ENCODE data around the gene C11orf52.

C11orf52 gene

DNA sequence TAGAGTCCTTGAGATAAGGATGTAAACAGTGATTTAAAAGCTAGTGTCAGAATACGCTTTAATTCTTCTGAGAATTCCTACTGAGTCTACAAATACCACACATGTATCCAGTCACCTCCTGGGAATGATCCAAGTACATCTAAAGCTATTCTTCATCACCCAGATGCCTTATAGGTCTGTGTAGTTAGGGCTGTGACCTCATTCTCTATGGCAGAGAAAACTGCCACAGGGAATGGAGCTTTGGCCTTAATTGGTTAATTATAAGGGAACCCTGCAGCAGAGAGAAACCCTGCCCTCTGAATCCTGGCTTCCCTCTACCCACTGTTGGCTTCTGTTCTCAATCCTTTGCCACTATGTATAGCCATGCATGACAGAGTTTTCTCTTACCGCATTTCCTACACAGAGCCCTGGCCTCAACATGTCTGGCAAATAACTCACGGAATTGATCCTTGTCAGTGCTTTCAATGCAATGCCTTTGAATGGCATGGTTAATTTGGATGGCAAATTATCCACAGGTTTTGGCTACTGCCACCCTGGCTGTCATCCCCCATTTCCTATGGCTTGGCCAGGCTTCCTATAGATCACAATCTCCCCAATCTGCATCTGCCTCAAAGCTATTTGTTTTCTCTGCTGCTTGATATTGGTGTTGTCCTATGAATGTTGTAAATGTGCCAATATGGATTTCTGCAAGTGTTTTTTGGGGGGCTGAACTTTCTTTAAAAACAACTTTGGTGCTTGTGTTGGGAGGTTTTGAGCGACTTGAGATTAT, 21.3 kb downstream of the C11orf52 start:
- no peak for DNase-seq

- no peak for DNase-seq
Measured at GRCh38 chr11:111941963-111942362, 23.2 kb downstream of the C11orf52 start.

DNA sequence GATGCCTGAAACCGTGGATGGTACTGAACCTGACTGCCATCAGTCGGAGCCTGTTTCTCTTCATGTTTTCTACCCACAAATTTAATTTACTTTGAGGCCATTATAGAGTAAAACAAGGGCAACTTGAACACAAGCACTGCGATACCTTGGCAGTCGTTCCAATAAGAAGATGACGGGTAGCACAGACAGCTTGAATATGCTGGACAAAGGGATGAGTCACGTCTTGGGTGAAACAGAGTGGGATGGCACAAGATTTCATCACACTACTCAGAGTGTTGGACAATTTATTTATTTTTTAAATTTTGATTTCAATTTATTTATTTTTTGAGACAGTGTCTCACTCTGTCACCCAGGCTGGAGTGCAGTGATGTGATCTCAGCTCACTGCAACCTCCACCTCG, 24.1 kb downstream of the C11orf52 start:
- no peak for DNase-seq

DNA sequence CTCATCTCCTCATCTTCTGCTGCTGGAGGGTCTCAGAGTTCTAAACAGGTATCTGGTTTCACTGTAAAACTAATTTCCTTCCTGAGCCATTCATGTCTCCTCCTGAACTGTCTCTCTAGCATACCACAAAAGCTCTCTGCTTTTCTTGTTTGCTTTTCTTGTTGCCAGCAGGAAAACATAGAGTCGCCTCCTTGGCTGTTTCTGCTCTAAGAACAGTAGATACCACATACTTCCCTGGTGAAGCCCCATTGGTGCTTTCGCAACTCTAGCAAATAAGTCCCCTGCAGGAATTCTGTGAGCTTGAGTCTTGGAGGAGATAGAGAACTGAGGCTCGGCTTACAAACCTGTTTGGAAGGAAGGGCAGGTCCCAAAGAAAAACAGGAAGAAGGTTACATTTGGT, 25.4 kb downstream of the C11orf52 start:
- no peak for DNase-seq

- DNase-seq: no peak
Measured at GRCh38 chr11:111944651-111945051, 25.9 kb downstream of the C11orf52 start.

DNA sequence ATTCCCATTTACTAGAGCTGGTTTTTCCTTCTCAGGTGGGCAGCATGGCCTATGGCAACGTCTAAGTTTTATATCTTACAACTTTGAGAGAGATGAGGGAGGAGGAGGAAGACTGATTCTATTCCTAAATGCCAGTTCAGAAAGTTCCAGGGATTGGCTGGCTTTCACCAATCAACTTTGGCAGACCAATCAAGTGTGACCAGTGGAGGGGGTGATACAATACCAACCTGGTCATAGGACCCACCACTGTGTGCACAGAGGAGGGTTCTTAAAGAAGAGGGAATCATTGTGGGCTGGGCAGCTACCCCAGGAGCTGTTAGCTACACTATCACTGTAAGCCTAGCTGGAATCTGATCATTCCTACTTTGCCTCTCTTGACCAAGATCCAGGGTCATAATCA, 26.5 kb downstream of the C11orf52 start:
- no peak for DNase-seq

- no peak for DNase-seq
Measured at GRCh38 chr11:111946499-111946898, 27.8 kb downstream of the C11orf52 start.

GRCh38 chr11:111947143-111947542, 28.4 kb downstream of the C11orf52 start:
- no peak for DNase-seq

GRCh38 chr11:111949519-111950426, 31.1 kb downstream of the C11orf52 start:
- no peak for DNase-seq

DNA sequence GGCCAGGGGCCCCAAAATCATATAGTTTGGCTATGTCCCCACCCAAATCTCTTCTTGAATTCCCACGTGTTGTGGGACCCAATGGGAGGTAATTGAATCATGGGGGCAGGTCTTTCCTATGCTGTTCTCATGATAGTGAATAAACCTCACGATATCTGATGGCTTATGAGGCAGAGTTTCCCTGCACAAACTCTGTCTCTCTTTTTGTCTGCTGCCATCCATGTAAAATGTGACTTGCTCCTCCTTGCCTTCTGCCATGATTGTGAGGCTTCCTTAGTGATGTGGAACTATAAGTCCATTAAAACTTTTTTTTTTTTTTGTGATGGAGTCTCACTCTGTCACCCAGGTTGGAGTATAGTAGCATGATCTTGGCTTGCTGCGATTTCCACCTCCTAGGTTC, 32.9 kb downstream of the C11orf52 start:
- no peak for DNase-seq

- DNase-seq: no peak
Measured at GRCh38 chr11:111954154-111954553, 35.4 kb downstream of the C11orf52 start.

- DNase-seq: no peak
Measured at GRCh38 chr11:111957663-111958444, 39.1 kb downstream of the C11orf52 start.

DNA sequence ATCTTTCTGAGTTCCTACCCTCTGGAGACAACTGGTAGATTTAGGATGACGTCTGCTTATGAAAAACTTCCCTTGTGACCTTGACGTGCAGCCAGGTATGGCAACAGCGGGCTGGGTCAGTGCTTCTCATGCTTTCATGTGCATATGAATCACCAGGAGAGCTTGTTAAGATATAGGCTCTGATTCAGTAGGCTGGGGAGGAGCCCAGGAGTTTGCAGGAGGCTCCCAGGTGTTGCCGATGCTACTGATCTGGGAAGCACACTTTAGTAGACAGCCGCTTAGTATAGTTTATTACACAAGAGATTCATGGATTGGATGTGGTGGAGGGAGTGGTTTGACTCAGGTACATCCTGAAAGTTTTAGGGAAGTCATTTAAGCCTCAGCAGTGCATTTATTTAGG, 42.2 kb downstream of the C11orf52 start:
- DNase-seq: no peak

- DNase-seq: no peak
Measured at GRCh38 chr11:111961389-111962300, 42.9 kb downstream of the C11orf52 start.

DNA sequence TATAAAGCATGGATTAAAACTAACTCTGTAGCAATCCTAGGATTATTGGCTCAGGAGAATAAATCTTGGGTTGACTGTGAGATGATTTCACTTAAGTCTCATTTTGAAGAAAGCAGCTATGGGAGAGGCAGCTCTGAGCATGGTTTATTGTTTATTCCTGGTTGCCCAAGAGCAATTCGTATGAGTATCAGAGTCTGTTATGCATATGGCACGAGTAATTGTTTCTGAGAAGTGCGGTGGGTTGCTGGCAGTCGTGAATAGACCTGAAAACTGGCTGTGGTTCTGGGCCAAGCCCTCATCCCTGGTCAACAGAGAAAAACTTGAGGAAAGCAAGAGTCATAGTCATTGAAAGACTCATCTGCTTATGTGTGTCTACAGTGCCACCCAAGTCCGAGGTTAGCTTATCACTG, 45.2 kb downstream of the C11orf52 start:
- no peak for DNase-seq

- no peak for DNase-seq
Measured at GRCh38 chr11:111966678-111967077, 48.0 kb downstream of the C11orf52 start.

- no peak for DNase-seq
Measured at GRCh38 chr11:111967649-111968048, 48.9 kb downstream of the C11orf52 start.

GRCh38 chr11:111969344-111969743, 50.6 kb downstream of the C11orf52 start:
- DNase-seq: no peak

- DNase-seq: no peak
Measured at GRCh38 chr11:111974446-111974845, 55.7 kb downstream of the C11orf52 start.

- DNase-seq: no peak
Measured at GRCh38 chr11:111975076-111975806, 56.5 kb downstream of the C11orf52 start.

DNA sequence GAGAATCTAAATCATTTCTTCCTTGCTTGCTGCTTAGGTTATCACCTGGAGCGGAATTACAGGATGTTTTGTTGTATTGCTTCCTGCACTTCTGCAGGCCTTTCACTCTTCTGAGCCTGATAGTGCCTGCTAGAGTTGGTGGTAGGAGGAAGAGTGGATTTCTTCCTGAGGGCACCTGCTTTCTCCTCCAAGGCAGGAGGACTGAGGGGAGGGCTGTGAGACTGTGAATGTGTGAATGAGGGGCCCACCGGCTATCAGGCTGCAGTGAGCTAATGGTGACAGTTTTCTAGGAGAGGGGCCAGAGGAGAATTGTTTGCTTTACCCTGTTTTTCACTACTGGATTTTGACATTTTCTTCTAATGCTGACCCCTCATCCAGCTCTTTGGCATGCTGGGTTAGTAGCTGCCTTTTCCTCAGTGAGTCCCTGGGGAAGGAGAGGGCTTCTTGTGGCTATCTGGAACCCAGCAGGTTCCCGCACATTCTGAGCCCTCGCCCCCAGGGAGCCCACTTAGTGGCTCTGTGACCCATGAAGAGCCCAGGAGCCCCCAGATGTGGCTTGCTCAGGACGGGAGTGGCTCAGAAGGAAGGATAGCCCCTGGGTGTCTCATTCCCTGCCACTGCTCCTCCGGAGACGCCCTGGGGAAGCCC, 57.5 kb downstream of the C11orf52 start:
- DNase-seq: no peak

Data from CD4-positive, alpha-beta T cell treated with Interleukin-12 subunit alpha and Interleukin-12 subunit beta, for 1 hour (primary cell).